HL-60 (cell line): ENCODE results near the gene PERCC1.

Experiments
- CTCF ChIP-seq: IDR thresholded peaks from one replicate; pipeline ENCODE4 v1.5.1; 2011; ENCODE audit warnings: low read length, control low read depth, inconsistent platforms; ENCODE audit not compliant: insufficient read depth
- GABPA ChIP-seq: IDR thresholded peaks from 2 replicates; pipeline ENCODE4 v1.6.1; 2012; ENCODE audit warnings: low read depth
- POLR2AphosphoS5 ChIP-seq: IDR thresholded peaks from 2 replicates; pipeline ENCODE4 v1.6.1; 2012; ENCODE audit warnings: low read depth
- REST ChIP-seq: IDR thresholded peaks from 2 replicates; pipeline ENCODE4 v1.6.1; 2012; ENCODE audit warnings: low read depth; ENCODE audit not compliant: insufficient replicate concordance

GRCh38 chr16:1435921-1436697, 5.2 kb downstream of the PERCC1 start:
- TF ChIP-seq CTCF, result no peak
- TF ChIP-seq POLR2AphosphoS5, result no peak
- no peak for TF ChIP-seq GABPA
- no peak for TF ChIP-seq REST
